ENCODE results near the gene CASR. TPM values are rescaled to one million over a fixed set of nuclear protein-coding genes. Genes with fewer than 3 reads are reported as not detected.

The CASR gene
- total RNA-seq, 1 donor from 2014 or later, result not detected

DNA sequence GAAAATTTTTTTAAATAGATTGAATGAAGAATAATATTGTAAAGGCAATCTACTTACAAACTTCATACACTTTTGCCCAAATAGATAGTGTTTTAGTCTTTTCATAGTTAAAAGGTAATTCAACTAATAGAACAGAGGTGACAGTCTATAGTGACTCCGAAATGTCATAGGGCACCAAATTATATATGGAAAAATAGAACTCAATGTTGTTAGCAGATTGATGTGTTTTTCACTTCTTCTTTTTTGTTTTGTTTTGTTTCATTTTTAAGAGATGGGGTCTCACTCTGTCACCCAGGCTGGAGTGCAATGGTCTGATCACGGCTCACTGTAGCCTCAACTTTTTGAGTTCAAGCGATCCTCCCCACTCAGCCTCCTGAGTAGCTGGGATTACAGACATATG, 142.3 kb downstream of the CASR start:
- intact Hi-C loops (cut with micrococcal nuclease), result no loop called here
- DNase-seq (no peak), ATAC-seq (no peak)

DNA sequence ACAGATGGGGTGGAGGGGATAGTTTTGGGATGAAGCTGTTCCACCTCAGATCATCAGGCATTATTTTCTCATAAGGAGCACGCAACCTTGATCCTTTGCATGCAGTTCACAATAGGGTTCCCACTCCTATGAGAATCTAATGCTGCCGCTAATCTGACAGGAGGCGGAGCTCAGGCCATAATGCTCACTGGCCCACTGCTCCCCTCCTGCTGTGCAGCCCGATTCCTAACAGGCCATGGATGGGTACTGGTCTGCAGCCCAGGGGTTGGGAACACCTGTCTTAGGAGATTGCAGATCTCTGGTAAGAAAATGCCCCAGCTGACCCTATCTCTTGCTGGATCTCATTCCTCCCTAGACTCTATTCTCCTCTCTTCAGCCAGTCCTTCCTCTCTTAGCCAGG, 148.4 kb downstream of the CASR start:
- intact Hi-C loops (cut with micrococcal nuclease), result no loop called here
- no peak for ATAC-seq
- no peak for DNase-seq

DNA sequence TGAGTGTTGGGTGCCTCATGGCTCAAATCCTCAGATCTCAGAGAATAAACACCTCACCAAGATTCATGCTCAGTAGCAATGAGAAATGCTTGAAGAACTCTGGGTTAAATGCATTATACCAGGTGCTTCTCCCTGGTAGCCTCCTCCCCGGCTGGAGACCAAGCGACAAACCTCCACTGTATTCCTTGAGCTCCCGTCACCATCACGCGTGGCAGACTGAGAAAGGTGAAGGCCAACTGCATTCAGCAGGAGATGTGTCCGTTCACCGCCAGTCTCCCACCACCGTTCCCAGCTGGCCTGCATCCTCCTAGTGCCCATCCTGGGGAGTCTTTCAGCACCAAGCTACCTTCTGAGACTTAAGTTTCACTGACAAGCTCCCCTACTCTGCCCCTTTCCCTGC, 149.1 kb downstream of the CASR start:
- ATAC-seq (no peak), DNase-seq (no peak)
- intact Hi-C loops (cut with micrococcal nuclease), result no loop called here

Other genes with a start within 250 kb of the CASR start
- gene ILDR1, start 161.4 kb upstream of the CASR start, total RNA-seq, result 0.20 TPM
- 4.4 TPM for gene CD86, start 128.3 kb upstream of the CASR start, total RNA-seq
- gene CSTA, start 141.6 kb downstream of the CASR start, total RNA-seq, result 1.5 TPM
- gene MIX23, start 199.6 kb downstream of the CASR start, total RNA-seq, result 28.6 TPM
- gene FAM162A, start 200.5 kb downstream of the CASR start, total RNA-seq, result 147 TPM
- 2.9 TPM for gene WDR5B, start 232.4 kb downstream of the CASR start, total RNA-seq

Measured in left ventricle myocardium superior (tissue), 1 donor.